GM19099 (cell line): ENCODE data around the gene PHKG2.

ENCODE experiments used
- POLR2A ChIP-seq: IDR thresholded peaks from 3 replicates; pipeline ENCODE4 v1.6.1; 2011; ENCODE audit warnings: low read depth; ENCODE audit not compliant: insufficient read length; ENCODE audit errors: extremely low read depth

Gene PHKG2

DNA sequence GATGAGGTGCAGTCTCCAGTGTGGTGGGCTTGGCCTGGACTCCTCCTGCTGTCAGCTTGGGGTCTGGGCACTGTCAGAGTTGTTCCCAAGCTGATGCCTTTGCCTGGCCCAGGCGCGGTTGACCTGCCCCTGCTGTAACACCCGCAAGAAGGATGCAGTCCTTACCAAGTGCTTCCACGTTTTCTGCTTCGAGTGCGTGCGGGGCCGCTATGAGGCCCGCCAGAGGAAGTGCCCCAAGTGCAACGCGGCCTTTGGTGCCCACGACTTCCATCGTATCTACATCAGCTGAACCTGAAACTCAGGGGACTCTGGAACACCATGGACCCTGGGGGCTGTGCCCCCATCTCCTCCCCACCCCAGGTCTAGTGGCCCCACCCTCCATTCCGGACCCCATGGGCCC lies 25.6 kb downstream of the PHKG2 start:
- TF ChIP-seq POLR2A: no peak

- no peak for TF ChIP-seq POLR2A
These were observed 26.3 kb downstream of the PHKG2 start for GRCh38 chr16:30774367-30775130.

DNA sequence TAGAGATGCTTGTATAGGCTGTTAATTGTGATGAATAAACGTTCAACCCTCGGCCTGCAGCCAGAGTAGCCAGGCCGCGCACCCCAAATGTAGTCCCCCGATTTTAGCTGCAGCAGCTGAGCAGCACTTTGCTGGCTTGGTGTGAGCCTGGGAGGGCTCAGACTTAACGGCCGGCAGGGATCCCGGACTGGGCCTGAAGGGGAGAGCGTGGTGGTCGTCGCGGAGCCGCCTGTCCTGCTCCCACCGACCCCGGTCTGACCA lies 26.8 kb downstream of the PHKG2 start:
- no peak for TF ChIP-seq POLR2A

DNA sequence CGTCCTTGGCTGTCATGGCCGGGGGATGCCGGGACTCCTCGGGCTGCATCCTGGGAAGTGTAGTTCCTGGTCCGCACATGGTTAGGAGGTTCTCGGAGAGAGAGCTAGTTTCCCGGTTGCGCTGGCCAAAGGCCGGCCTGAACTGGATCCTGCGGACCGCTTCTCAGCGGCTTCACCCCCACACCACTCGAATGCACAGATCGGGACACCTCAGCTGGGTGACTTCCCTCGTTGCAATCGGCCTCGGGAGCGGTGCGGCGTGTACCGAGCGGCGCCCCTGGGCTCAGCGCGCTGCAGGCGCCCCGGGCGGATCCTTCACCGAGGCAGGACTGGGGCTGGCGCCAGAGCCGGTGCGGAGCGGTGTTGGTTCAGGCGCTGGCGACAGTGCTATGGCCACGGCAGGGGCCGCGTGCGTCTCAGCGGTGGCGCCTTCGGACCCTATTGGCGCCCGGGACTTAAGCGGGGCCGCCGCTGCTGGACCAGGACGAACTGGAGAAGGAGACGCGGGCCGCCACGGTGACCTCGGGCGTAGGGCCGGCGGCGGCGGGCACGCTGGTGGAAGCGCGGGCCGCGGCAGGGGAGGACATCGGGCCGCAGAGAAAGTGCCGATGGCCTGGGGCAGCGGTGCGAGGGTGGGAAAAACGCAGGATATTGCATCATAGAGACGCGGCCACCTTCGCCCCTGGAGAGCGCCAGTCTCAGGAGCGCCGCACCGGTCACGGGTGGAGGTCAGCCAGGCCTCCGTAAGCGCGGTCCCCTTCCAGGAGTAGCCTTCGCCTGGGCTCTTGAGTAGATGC lies 27.4 kb downstream of the PHKG2 start:
- TF ChIP-seq POLR2A: peak; percentile 63

- no peak for TF ChIP-seq POLR2A
These were observed 29.5 kb downstream of the PHKG2 start for GRCh38 chr16:30777591-30778297.

DNA sequence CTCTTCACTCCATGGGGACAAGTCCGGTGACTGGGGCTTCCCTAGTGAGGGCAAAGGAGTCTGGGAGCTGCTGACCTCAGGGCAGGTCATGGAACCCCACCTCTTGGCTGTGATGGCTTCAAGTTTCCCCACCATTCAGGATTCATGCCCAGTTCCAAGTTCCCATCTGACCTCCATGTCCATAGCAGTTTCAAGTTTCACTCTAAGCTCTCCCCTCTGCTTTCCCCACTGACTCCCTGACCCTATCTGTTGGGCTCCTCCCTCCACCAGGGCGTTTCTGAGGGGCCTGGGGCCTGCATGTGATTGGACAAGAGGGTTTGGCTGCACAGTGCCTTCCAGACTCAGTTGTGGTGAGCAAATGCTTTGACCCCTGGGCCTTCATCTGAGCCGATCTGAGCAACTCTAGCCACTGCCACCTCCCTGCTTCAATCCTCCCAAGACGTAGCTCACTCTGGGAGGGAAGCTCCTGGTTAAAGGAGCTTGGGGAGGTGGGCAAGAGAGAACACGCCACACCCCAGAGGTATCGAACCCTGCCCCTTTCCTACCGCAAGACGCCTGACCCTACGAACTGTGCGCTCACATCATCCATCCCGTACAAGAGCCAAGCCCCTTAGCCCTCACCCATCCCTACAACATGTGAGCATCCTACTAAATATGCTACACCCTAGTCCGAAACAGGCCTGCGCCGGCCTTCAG lies 30.5 kb downstream of the PHKG2 start:
- TF ChIP-seq POLR2A: no peak

GRCh38 chr16:30779596-30779995 lies 31.4 kb downstream of the PHKG2 start:
- TF ChIP-seq POLR2A: no peak

- TF ChIP-seq POLR2A: no peak
These were observed 31.8 kb downstream of the PHKG2 start for GRCh38 chr16:30780021-30780420.

- TF ChIP-seq POLR2A: no peak
These were observed 32.3 kb downstream of the PHKG2 start for GRCh38 chr16:30780549-30780948.

- no peak for TF ChIP-seq POLR2A
These were observed 34.5 kb downstream of the PHKG2 start for GRCh38 chr16:30782486-30783279.

DNA sequence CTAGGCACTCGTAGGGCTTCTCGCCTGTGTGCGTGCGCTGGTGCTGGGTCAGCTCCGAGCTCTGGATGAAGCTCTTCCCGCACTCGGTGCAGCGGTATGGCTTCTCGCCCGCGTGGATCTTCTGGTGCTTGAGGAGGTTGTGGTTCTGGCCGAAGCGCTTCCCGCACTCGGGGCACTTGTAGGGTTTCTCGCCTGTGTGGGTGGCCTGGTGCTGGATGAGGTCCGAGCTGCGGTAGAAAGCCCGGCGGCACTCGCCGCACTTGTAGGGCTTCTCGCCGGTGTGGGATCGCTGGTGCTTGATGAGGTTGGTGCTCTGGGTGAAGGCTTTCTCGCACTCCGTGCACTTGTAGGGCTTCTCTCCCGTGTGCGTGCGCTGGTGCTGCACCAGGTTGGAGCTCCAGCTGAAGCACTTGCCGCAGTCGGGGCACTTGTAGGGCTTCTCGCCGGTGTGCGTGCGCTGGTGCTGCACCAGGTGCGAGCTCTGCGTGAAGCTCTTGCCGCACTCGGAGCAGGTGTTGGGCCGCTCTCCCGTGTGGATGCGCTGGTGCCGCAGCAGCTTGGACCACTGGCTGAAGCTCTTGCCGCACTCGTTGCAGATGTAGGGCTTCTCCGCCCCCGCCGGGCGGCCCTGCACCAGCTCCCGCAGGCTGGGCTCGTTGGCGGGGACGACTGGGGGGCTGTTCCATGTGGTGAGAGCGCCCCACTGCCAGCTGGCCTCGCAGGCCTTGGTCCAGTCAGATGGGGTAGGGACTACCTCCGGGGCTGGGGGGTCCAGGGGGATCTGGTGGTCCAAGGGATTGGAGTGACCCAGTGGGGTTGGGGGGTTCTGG lies 35.3 kb downstream of the PHKG2 start:
- TF ChIP-seq POLR2A: no peak

GRCh38 chr16:30784215-30784614 lies 36.0 kb downstream of the PHKG2 start:
- TF ChIP-seq POLR2A: no peak

GRCh38 chr16:30785126-30786106 lies 37.2 kb downstream of the PHKG2 start:
- TF ChIP-seq POLR2A: no peak
